ENCODE data around the gene SLC9A5. TPM values are rescaled to one million over a fixed set of nuclear protein-coding genes. Genes with fewer than 3 reads are reported as not detected.

Gene SLC9A5
- total and polyA plus RNA-seq, 8 donors: 0.19 to 5.3 (median 0.89) TPM; not detected in 1

DNA sequence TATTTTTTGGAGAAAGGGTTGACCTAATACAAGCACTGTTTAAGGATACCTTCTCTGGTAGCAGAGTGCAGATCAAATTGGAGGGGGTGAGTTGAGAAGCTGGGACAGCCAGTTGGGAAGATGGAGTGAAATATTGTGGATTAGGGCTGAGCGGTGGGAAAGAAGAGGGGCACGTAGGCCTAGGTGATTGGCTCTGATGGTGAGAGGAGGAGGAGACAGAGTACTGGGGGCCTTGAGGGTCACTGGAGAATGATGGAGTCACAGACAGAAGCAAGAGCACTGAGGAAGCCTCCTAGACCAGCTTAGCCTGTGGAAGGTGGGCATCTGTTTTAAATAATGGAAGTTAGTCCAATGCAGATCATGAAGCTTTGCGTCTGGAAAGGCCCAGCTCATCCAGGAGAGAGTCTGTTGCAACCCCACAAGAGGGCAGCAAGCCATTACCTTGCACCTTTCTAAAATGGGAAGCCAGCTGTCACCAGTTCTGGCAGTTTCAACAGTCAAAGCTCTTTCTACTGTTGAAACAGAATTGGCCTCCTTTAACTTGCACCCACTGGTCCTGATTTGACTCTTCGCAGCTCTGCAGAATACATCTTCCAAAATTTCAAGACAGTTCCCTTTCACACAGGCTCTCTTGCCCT, 11.8 kb downstream of the SLC9A5 start:
- Histone ChIP-seq H3K4me3 (no peak overlapping the region), H3K27ac (no peak overlapping the region), H3K9me3 (no peaks in the 10 kb centered on the region), H3K27me3 (peaks cover 0 to 17% (median 0%) of the 10 kb centered on the region in 3 donors), H3K36me3 (no peaks in the 10 kb centered on the region), H3K4me1 (no peaks in the 10 kb centered on the region)
- 69 to 72% (median 70%) methylated on average over 4 of the region's 4 CpGs for WGBS, 5 donors
- peak; percentile 61 to 81 for DNase-seq
- TF ChIP-seq POLR2AphosphoS5 (IDR thresholded peaks at IDR 0.05) (peak in 1 of 3 donors; percentile 46), EP300 (IDR thresholded peaks at IDR 0.05) (no peak), POLR2A (IDR thresholded peaks at IDR 0.05) (no peak)
- TF ChIP-seq, protein P1, sequence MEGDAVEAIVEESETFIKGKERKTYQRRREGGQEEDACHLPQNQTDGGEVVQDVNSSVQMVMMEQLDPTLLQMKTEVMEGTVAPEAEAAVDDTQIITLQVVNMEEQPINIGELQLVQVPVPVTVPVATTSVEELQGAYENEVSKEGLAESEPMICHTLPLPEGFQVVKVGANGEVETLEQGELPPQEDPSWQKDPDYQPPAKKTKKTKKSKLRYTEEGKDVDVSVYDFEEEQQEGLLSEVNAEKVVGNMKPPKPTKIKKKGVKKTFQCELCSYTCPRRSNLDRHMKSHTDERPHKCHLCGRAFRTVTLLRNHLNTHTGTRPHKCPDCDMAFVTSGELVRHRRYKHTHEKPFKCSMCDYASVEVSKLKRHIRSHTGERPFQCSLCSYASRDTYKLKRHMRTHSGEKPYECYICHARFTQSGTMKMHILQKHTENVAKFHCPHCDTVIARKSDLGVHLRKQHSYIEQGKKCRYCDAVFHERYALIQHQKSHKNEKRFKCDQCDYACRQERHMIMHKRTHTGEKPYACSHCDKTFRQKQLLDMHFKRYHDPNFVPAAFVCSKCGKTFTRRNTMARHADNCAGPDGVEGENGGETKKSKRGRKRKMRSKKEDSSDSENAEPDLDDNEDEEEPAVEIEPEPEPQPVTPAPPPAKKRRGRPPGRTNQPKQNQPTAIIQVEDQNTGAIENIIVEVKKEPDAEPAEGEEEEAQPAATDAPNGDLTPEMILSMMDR (IDR thresholded peaks at IDR 0.05): peak in 3 of 7 experiments; percentile 37 to 66 (median 38)
- intact Hi-C loops (cut with DNase I; ENCODE audit: low total_unique reads): loop anchor here (10.0 kb wide), 1 partner anchor 144 kb away; no protein-coding TSS in a partner anchor

DNA sequence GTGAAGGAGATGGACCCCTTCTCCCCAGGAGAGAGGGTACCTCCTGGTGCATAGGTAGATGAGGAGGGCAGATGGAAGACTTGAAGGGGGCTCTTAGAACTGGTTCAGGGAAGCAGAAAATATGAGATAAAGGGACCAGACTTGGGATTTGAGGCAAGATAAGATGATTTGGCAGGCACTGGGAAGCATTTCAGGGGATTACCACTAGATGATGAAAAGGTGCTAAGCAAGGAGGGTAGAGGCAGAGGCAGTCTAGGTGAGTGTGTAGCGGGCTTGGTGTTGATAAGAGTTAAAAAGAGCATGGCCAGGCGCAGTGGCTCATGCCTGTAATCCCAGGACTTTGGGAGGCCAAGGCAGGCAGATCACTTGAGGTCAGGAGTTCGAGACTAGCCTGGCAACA, 14.4 kb downstream of the SLC9A5 start:
- Histone ChIP-seq H3K36me3 (no peaks in the 10 kb centered on the region), H3K27ac (no peak overlapping the region), H3K4me3 (no peak overlapping the region), H3K4me1 (no peaks in the 10 kb centered on the region), H3K27me3 (peaks cover 0 to 26% (median 0%) of the 10 kb centered on the region in 3 donors), H3K9me3 (no peaks in the 10 kb centered on the region)
- TF ChIP-seq EP300 (IDR thresholded peaks at IDR 0.05) (no peak), POLR2AphosphoS5 (IDR thresholded peaks at IDR 0.05) (no peak), POLR2A (IDR thresholded peaks at IDR 0.05) (no peak)
- TF ChIP-seq, protein P1 (IDR thresholded peaks at IDR 0.05): no peak
- no peak for DNase-seq
- 72 to 84% (median 77%) methylated on average over 3 of the region's 3 CpGs for WGBS, 5 donors
- intact Hi-C loops (cut with DNase I; ENCODE audit: low total_unique reads): loop anchor here (10.0 kb wide), 1 partner anchor 142 kb away; no protein-coding TSS in a partner anchor

DNA sequence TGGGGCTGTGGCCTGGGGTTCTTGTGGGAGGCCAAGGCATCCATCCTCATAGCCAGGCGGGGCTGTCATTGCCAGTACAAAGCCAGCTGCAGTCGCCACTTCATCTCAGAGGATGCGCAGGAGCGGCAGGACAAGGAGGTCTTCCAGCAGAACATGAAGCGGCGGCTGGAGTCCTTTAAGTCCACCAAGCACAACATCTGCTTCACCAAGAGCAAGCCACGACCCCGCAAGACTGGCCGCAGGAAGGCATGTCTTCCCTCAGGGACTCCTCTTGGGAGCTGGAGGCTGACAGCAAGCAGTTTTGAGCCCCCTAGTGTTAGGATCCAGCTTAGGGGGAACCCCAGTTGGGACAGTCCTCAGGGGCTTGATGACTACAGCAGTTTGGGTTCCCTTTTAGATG, 15.5 kb downstream of the SLC9A5 start:
- no peaks in the 10 kb centered on the region for H3K4me1 ChIP-seq
- H3K27me3 ChIP-seq: peaks cover 0 to 26% (median 0%) of the 10 kb centered on the region in 3 donors
- H3K9me3 ChIP-seq: no peaks in the 10 kb centered on the region
- DNase-seq: no peak
- no peak for TF ChIP-seq POLR2AphosphoS5 (IDR thresholded peaks at IDR 0.05)
- H3K36me3 ChIP-seq: no peaks in the 10 kb centered on the region
- H3K4me3 ChIP-seq: no peak overlapping the region
- WGBS, 5 donors: 74 to 86% (median 85%) methylated on average over 9 of the region's 9 CpGs
- H3K27ac ChIP-seq: no peak overlapping the region
- intact Hi-C loops (cut with DNase I; ENCODE audit: low total_unique reads): loop anchor here (10.0 kb wide), 1 partner anchor 141 kb away; no protein-coding TSS in a partner anchor

DNA sequence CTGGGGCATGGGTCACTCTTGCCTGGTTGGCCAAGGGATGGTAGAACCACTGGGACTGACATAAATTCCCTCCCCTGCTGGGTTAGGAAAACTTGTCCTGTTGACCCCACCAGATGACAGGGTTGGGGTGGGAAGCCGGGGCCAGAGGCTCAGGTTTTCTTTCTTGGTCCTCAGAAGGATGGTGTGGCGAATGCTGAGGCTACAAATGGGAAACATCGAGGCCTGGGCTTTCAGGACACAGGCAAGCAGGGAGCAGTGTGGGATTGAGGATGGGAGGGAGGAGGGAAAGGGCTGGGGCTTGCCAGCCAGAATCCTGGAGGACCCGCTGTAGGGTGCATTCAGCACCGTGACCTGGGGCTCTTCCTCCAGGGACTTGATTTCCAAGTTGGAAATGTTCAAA, 16.1 kb downstream of the SLC9A5 start:
- DNase-seq: no peak
- 84 to 91% (median 89%) methylated on average over 5 of the region's 5 CpGs for WGBS, 5 donors
- intact Hi-C loops (cut with DNase I; ENCODE audit: low total_unique reads): loop anchor here (10.0 kb wide), 1 partner anchor 140 kb away; no protein-coding TSS in a partner anchor

More for the DNA sequence above, 16.1 kb downstream of the SLC9A5 start:
- Histone ChIP-seq H3K36me3 (no peaks in the 10 kb centered on the region), H3K9me3 (no peaks in the 10 kb centered on the region), H3K4me1 (peaks cover 0 to 6% (median 0%) of the 10 kb centered on the region in 4 donors), H3K4me3 (no peak overlapping the region), H3K27ac (no peak overlapping the region), H3K27me3 (peaks cover 0 to 29% (median 0%) of the 10 kb centered on the region in 3 donors)
- no peak for TF ChIP-seq EP300 (IDR thresholded peaks at IDR 0.05)
- TF ChIP-seq, protein P1 (IDR thresholded peaks at IDR 0.05): no peak
- TF ChIP-seq POLR2AphosphoS5 (IDR thresholded peaks at IDR 0.05): no peak
- no peak for TF ChIP-seq POLR2A (IDR thresholded peaks at IDR 0.05)
